GM18858 (cell line): Measurements from ENCODE around the gene PRPF4.
"Not testable (repeated sequence)": the region's sequence is repeated elsewhere in the genome, so short reads cannot be mapped to it uniquely, and the experiment has no call there.

Experiments used
- ATAC-seq: cut with Tn5 transposase; IDR thresholded peaks from one replicate; pipeline ENCODE4 v1.9.1; 2021; ENCODE audit not compliant: unreplicated experiment

PRPF4 gene

GRCh38 chr9:113267911-113268566 lies 7.4 kb upstream of the PRPF4 start:
- ATAC-seq = no peak

- no peak for ATAC-seq
Measured at GRCh38 chr9:113269355-113269754, 6.1 kb upstream of the PRPF4 start.

- no peak for ATAC-seq
Measured at GRCh38 chr9:113269871-113270270, 5.6 kb upstream of the PRPF4 start.

- no peak for ATAC-seq
Measured at GRCh38 chr9:113274474-113275156, 843 bp upstream of the PRPF4 start.

GRCh38 chr9:113278840-113279239 lies 3.4 kb downstream of the PRPF4 start:
- no peak for ATAC-seq

- ATAC-seq = no peak
Measured at GRCh38 chr9:113281356-113281755, 5.9 kb downstream of the PRPF4 start.

- no peak for ATAC-seq
Measured at GRCh38 chr9:113289091-113289490, 13.6 kb downstream of the PRPF4 start.

GRCh38 chr9:113290052-113290607 lies 14.7 kb downstream of the PRPF4 start:
- no peak for ATAC-seq

- ATAC-seq = no peak
Measured at GRCh38 chr9:113293285-113293878, 17.9 kb downstream of the PRPF4 start.

- ATAC-seq = not testable (repeated sequence)
Measured at GRCh38 chr9:113296247-113296646, 20.8 kb downstream of the PRPF4 start.

GRCh38 chr9:113296796-113297558 lies 21.5 kb downstream of the PRPF4 start:
- no peak for ATAC-seq

GRCh38 chr9:113298311-113298710 lies 22.9 kb downstream of the PRPF4 start:
- no peak for ATAC-seq

- ATAC-seq = no peak
Measured at GRCh38 chr9:113298924-113299770, 23.7 kb downstream of the PRPF4 start.

GRCh38 chr9:113299800-113300292 lies 24.4 kb downstream of the PRPF4 start:
- no peak for ATAC-seq

- ATAC-seq = no peak
Measured at GRCh38 chr9:113301548-113301947, 26.1 kb downstream of the PRPF4 start.

- no peak for ATAC-seq
Measured at GRCh38 chr9:113302792-113303418, 27.4 kb downstream of the PRPF4 start, which contains the start of gene RNF183. Gene RNF183 (minus strand): TSS chr9:113303376. CDS start chr9:113298184, 5,192 bp downstream.

- ATAC-seq = no peak
Measured at GRCh38 chr9:113306566-113306965, 31.1 kb downstream of the PRPF4 start.

- ATAC-seq = no peak
Measured at GRCh38 chr9:113307396-113307975, 32.0 kb downstream of the PRPF4 start.

- ATAC-seq = no peak
Measured at GRCh38 chr9:113309204-113309813, 33.9 kb downstream of the PRPF4 start.
